ENCODE results near the gene GLRA1.
"Not testable (repeated sequence)": the region's sequence is repeated elsewhere in the genome, so short reads cannot be mapped to it uniquely, and the experiment has no call there.

Gene GLRA1

GRCh38 chr5:151846765-151847164 is 77.9 kb downstream of the GLRA1 start:
- TF ChIP-seq, protein P1, sequence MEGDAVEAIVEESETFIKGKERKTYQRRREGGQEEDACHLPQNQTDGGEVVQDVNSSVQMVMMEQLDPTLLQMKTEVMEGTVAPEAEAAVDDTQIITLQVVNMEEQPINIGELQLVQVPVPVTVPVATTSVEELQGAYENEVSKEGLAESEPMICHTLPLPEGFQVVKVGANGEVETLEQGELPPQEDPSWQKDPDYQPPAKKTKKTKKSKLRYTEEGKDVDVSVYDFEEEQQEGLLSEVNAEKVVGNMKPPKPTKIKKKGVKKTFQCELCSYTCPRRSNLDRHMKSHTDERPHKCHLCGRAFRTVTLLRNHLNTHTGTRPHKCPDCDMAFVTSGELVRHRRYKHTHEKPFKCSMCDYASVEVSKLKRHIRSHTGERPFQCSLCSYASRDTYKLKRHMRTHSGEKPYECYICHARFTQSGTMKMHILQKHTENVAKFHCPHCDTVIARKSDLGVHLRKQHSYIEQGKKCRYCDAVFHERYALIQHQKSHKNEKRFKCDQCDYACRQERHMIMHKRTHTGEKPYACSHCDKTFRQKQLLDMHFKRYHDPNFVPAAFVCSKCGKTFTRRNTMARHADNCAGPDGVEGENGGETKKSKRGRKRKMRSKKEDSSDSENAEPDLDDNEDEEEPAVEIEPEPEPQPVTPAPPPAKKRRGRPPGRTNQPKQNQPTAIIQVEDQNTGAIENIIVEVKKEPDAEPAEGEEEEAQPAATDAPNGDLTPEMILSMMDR (IDR thresholded peaks at IDR 0.05; ENCODE audit: insufficient read depth, low read depth, low read length, missing control alignments) = no peak
- H3K4me3 ChIP-seq (ENCODE audit: low read depth, low read length) = no peak overlapping the region
- DNase-seq (ENCODE audit: low read depth) = no peak

GRCh38 chr5:151832843-151833242 is 91.8 kb downstream of the GLRA1 start:
- not testable (repeated sequence) for DNase-seq (ENCODE audit: low read depth); H3K4me3 ChIP-seq (ENCODE audit: low read depth, low read length)

GRCh38 chr5:151829370-151829769 is 95.3 kb downstream of the GLRA1 start:
- no peak overlapping the region for H3K4me3 ChIP-seq (ENCODE audit: low read depth, low read length)
- TF ChIP-seq, protein P1 (IDR thresholded peaks at IDR 0.05; ENCODE audit: insufficient read depth, low read depth, low read length, missing control alignments) = no peak
- no peak for DNase-seq (ENCODE audit: low read depth)

DNA sequence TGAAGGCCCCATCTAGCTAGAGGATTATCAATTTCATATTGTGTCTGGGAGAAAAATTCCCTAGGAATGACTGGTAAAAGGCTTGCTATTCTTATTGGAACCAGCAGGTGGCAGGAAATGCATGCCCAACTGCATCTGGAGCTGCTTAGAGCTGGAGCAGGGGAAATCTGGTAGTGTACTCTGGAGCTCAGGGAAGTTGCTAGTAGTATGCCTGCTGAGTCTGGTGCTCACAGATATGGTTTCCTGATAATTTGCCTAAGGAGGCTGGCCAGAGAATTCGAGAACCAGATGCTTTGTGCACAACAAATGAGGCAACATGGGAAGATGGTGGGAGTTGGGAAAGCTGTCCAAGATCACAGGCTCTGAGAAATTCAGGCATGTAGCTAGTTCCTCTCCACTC is 99.2 kb downstream of the GLRA1 start:
- TF ChIP-seq, protein P1 (IDR thresholded peaks at IDR 0.05; ENCODE audit: insufficient read depth, low read depth, low read length, missing control alignments) = peak; percentile 82
- peak; percentile 61 for DNase-seq (ENCODE audit: low read depth)
- H3K4me3 ChIP-seq (ENCODE audit: low read depth, low read length) = no peak overlapping the region

DNA sequence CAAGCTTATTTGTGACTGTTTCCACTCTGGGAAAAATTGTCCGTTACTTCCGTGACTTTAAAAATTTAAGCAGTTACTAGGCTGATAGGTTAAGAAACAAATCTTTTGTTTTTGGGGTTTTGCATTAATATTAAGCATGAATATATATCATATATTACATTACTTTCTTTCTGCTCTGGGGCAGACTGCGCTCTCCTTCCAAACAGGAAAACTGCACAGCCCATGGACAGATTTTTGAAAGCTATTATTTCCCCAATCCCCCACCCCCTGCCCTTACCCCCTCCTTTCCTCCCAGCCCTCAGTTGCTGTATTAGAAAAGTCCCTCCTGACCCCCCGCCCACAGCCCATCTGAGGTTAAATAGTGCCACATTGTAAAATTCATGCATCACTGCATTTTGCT is 102.5 kb downstream of the GLRA1 start:
- TF ChIP-seq, protein P1 (IDR thresholded peaks at IDR 0.05; ENCODE audit: insufficient read depth, low read depth, low read length, missing control alignments) = no peak
- DNase-seq (ENCODE audit: low read depth) = no peak
- no peak overlapping the region for H3K4me3 ChIP-seq (ENCODE audit: low read depth, low read length)

- H3K4me3 ChIP-seq (ENCODE audit: low read depth, low read length) = no peak overlapping the region
- TF ChIP-seq, protein P1 (IDR thresholded peaks at IDR 0.05; ENCODE audit: insufficient read depth, low read depth, low read length, missing control alignments) = no peak
- no peak for DNase-seq (ENCODE audit: low read depth)
These were observed 103.7 kb downstream of the GLRA1 start for GRCh38 chr5:151820903-151821302.

GRCh38 chr5:151820271-151820670 is 104.4 kb downstream of the GLRA1 start:
- H3K4me3 ChIP-seq (ENCODE audit: low read depth, low read length) = no peak overlapping the region
- TF ChIP-seq, protein P1 (IDR thresholded peaks at IDR 0.05; ENCODE audit: insufficient read depth, low read depth, low read length, missing control alignments) = no peak
- DNase-seq (ENCODE audit: low read depth) = no peak

Measured in GM12865 (cell line).